Trophoblast cell (in vitro differentiated cells and primary cell): ENCODE results near the gene SENP3.

Source experiments
- DNase-seq, 2 donors: peaks; one replicate each; pipeline ENCODE4 v3.0.0-alpha.2; 2016
- H2AFZ ChIP-seq: 2 replicates; pipeline ENCODE4 v1.6.1; 2013; ENCODE audit warnings: low read length, moderate library complexity, mild to moderate bottlenecking; ENCODE audit not compliant: insufficient read depth, poor library complexity
- H2AK5ac ChIP-seq: 2 replicates; pipeline ENCODE4 v1.6.1; 2013; ENCODE audit warnings: mild to moderate bottlenecking, low read length
- H2BK120ac ChIP-seq: 2 replicates; pipeline ENCODE4 v1.6.1; 2013; ENCODE audit warnings: low read length, mild to moderate bottlenecking, moderate library complexity; ENCODE audit not compliant: insufficient read depth, poor library complexity
- H2BK12ac ChIP-seq: 2 replicates; pipeline ENCODE4 v1.6.1; 2013; ENCODE audit warnings: mild to moderate bottlenecking, low read length, moderate library complexity
- H2BK5ac ChIP-seq: 2 replicates; pipeline ENCODE4 v1.6.1; 2013; ENCODE audit warnings: low read length, low read depth, moderate library complexity, mild to moderate bottlenecking; ENCODE audit not compliant: poor library complexity
- H3K14ac ChIP-seq: 2 replicates; pipeline ENCODE4 v1.6.1; 2013; ENCODE audit warnings: mild to moderate bottlenecking, low read length
- H3K18ac ChIP-seq: 2 replicates; pipeline ENCODE4 v1.6.1; 2013; ENCODE audit warnings: mild to moderate bottlenecking, low read length
- H3K23ac ChIP-seq: 2 replicates; pipeline ENCODE4 v1.6.1; 2013; ENCODE audit warnings: low read length
- H3K27ac ChIP-seq: 2 replicates; pipeline ENCODE4 v1.5.1; 2013; ENCODE audit warnings: low read depth, mild to moderate bottlenecking, inconsistent platforms, low read length, moderate library complexity
- H3K27me3 ChIP-seq: 2 replicates; pipeline ENCODE4 v1.6.1; 2013; ENCODE audit warnings: inconsistent platforms, mild to moderate bottlenecking, low read length, moderate library complexity; ENCODE audit not compliant: insufficient read depth
- H3K36me3 ChIP-seq, 2 experiments: 1 replicate in 1 of 2; 2 replicates in 1 of 2; pipeline ENCODE4 v1.6.1; 2013; ENCODE audit warnings: low read length in 2 of 2, mild to moderate bottlenecking in 2 of 2, moderate library complexity in 1 of 2; ENCODE audit not compliant: insufficient read depth in 2 of 2, control insufficient read depth in 1 of 2
- H3K4ac ChIP-seq: 2 replicates; pipeline ENCODE4 v1.6.1; 2013; ENCODE audit warnings: low read depth, mild to moderate bottlenecking, low read length, moderate library complexity
- H3K4me1 ChIP-seq, 2 experiments: 1 replicate in 1 of 2; 2 replicates in 1 of 2; pipeline ENCODE4 v1.6.1; 2013; ENCODE audit warnings: low read length in 2 of 2, mild to moderate bottlenecking in 2 of 2, moderate library complexity in 1 of 2; ENCODE audit not compliant: insufficient read depth in 2 of 2, control insufficient read depth in 1 of 2
- H3K4me2 ChIP-seq: 2 replicates; pipeline ENCODE4 v1.6.1; 2013; ENCODE audit warnings: inconsistent platforms, mild to moderate bottlenecking, low read length, moderate library complexity
- H3K4me3 ChIP-seq: 2 replicates; pipeline ENCODE4 v1.5.1; 2013; ENCODE audit warnings: mild to moderate bottlenecking, low read depth, low read length, inconsistent platforms
- H3K79me1 ChIP-seq: one replicate; pipeline ENCODE4 v1.6.1; 2013; ENCODE audit warnings: low read length
- H3K79me2 ChIP-seq: 2 replicates; pipeline ENCODE4 v1.6.1; 2013; ENCODE audit warnings: low read length, mild to moderate bottlenecking; ENCODE audit not compliant: control insufficient read depth, insufficient read depth, poor library complexity
- H3K9ac ChIP-seq: 2 replicates; pipeline ENCODE4 v1.6.1; 2013; ENCODE audit warnings: mild to moderate bottlenecking, low read length
- H3K9me3 ChIP-seq: 2 replicates; pipeline ENCODE4 v1.6.1; 2013; ENCODE audit warnings: low read depth, mild to moderate bottlenecking, control low read depth, inconsistent platforms, low read length; ENCODE audit not compliant: insufficient read depth
- H4K12ac ChIP-seq: 2 replicates; pipeline ENCODE4 v1.6.1; 2013; ENCODE audit warnings: low read depth, mild to moderate bottlenecking, low read length, moderate library complexity
- H4K8ac ChIP-seq: 2 replicates; pipeline ENCODE4 v1.6.1; 2013; ENCODE audit warnings: low read depth, mild to moderate bottlenecking, low read length, moderate library complexity
- H4K91ac ChIP-seq: one replicate; pipeline ENCODE4 v1.6.1; 2013; ENCODE audit warnings: low read depth, mild to moderate bottlenecking, low read length, moderate library complexity
- WGBS: extraction: QIAGEN DNeasy Blood & Tissue Kit; methylation state at CpG from one replicate; pipeline ENCODE4 v1.1.7; 2013; ENCODE audit warnings: missing lambda C conversion rate; ENCODE audit not compliant: insufficient read length, insufficient coverage; ENCODE audit errors: extremely low coverage; 5-methylcytosine and 5-hydroxymethylcytosine counted together

Gene SENP3

DNA sequence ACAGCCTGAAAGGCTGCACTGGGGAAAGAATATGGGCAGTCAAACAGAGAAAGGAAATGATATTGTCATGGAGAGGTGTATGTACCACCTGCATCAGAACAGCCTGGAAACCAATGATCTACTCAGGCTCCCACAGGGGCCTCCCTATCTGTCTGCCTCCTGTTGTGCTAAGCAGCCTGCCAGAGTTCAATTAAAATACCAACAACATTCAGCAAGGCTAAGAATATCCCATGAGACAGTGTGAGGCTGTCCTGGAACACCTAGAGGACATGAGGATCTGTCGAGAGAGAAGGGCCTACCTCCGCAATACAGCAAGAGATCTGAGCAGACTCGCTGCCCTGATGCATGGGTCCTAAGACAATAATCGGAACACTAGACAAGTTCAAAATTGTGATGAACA lies 44.6 kb downstream of the SENP3 start:
- H3K27ac ChIP-seq: no peak overlapping the region
- no peaks in the 10 kb centered on the region for H3K9me3 ChIP-seq
- no peaks in the 10 kb centered on the region for H3K4me1 ChIP-seq
- H3K4me3 ChIP-seq: no peak overlapping the region
- no peak overlapping the region for H2AK5ac ChIP-seq
- no peaks in the 10 kb centered on the region for H3K79me1 ChIP-seq
- no peak overlapping the region for H3K4me2 ChIP-seq
- no peak overlapping the region for H2BK5ac ChIP-seq
- no peak overlapping the region for H3K18ac ChIP-seq
- no peak overlapping the region for H4K8ac ChIP-seq
- H3K14ac ChIP-seq: no peak overlapping the region
- H3K23ac ChIP-seq: no peak overlapping the region
- H2AFZ ChIP-seq: no peak overlapping the region
- no peak overlapping the region for H2BK12ac ChIP-seq
- H3K36me3 ChIP-seq: peaks cover 35 to 42% of the 10 kb centered on the region in 2 experiments
- H3K79me2 ChIP-seq: no peaks in the 10 kb centered on the region
- H4K12ac ChIP-seq: no peak overlapping the region
- no peaks in the 10 kb centered on the region for H3K27me3 ChIP-seq
- DNase-seq: no peak
- no peak overlapping the region for H3K4ac ChIP-seq
- no peak overlapping the region for H2BK120ac ChIP-seq
- no CpG with 5 or more reads among the region's 4 CpGs for WGBS
- no peak overlapping the region for H3K9ac ChIP-seq
- H4K91ac ChIP-seq: no peak overlapping the region

DNA sequence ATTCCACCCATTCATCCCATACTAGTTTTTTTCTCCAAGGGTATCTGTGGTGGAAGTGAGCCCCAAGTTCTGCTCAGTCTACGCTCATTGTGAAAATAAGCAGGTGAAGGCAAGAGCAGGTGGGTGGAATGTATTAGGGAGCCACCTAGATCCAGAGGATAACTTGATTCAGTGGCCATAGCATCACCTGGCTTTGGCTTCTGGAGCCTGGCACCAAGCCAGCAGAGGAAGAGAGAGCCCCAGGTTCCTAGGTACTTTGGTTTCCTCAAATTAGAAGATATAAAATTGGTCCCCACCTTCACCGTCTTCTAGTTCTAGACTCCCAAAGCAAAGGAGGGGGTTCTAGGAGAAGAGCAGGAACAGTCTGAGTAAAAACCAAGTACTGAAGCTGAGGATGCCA lies 48.9 kb downstream of the SENP3 start:
- Histone ChIP-seq H4K8ac (no peak overlapping the region), H4K12ac (no peak overlapping the region), H3K9ac (no peak overlapping the region), H3K4ac (no peak overlapping the region), H3K23ac (no peak overlapping the region), H2AFZ (no peak overlapping the region), H3K18ac (no peak overlapping the region), H3K14ac (no peak overlapping the region), H2AK5ac (no peak overlapping the region), H4K91ac (no peak overlapping the region), H2BK5ac (no peak overlapping the region), H3K4me2 (no peak overlapping the region), H3K9me3 (no peaks in the 10 kb centered on the region), H3K79me1 (peaks cover 7% of the 10 kb centered on the region), H3K27me3 (no peaks in the 10 kb centered on the region), H3K79me2 (peaks cover 6% of the 10 kb centered on the region), H2BK120ac (no peak overlapping the region), H2BK12ac (no peak overlapping the region), H3K36me3 (peaks cover 5 to 8% of the 10 kb centered on the region in 2 experiments), H3K4me3 (no peak overlapping the region), H3K27ac (no peak overlapping the region), H3K4me1 (peaks cover 8 to 9% of the 10 kb centered on the region in 2 experiments)
- WGBS: no CpG with 5 or more reads among the region's 2 CpGs
- no peak for DNase-seq

DNA sequence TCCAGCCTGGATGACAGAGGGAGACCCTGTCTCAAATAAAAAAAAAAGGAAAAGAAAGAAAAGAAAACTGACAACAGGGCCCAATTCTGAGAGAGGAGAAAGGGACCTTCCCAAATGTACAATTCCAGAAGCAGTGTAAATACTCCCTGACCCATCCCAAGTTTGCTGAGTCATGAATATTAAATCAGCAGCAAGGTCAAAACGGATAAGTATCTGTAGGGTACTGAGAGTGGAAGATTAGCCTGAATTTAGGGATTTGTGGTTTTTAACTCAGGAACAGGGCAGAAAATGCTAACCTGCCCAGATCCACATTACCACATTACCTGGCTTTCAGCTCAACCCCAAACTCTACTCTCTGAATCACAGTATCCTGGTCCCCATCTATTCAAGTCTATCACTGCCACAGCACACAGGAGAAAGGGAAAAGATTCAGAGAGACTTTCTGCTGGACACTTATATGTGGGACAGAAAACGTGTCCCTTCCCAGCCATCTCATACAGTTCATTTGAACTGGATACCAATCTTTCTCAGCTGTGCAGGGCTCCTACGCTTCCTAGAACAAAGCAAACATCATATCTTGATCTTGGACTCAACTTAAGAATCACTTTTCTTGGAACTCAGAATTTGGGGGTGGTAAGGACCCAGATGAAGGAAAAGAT lies 50.0 kb downstream of the SENP3 start:
- Histone ChIP-seq H3K36me3 (peaks cover 3% of the 10 kb centered on the region in 2 experiments), H3K4me1 (peaks cover 8 to 9% of the 10 kb centered on the region in 2 experiments), H3K79me2 (peaks cover 6% of the 10 kb centered on the region), H3K14ac (no peak overlapping the region), H3K9ac (no peak overlapping the region), H2AFZ (no peak overlapping the region), H4K8ac (no peak overlapping the region), H2BK12ac (no peak overlapping the region), H3K9me3 (no peaks in the 10 kb centered on the region), H3K4me2 (no peak overlapping the region), H3K27ac (no peak overlapping the region), H3K79me1 (peaks cover 7% of the 10 kb centered on the region), H3K4ac (peak overlapping the region; percentile 42), H2BK5ac (no peak overlapping the region), H2AK5ac (no peak overlapping the region), H3K18ac (peak overlapping the region; percentile 51), H2BK120ac (no peak overlapping the region), H3K4me3 (no peak overlapping the region), H4K12ac (no peak overlapping the region), H4K91ac (no peak overlapping the region), H3K27me3 (no peaks in the 10 kb centered on the region), H3K23ac (no peak overlapping the region)
- no CpG with 5 or more reads among the region's 3 CpGs for WGBS
- DNase-seq: no peak

DNA sequence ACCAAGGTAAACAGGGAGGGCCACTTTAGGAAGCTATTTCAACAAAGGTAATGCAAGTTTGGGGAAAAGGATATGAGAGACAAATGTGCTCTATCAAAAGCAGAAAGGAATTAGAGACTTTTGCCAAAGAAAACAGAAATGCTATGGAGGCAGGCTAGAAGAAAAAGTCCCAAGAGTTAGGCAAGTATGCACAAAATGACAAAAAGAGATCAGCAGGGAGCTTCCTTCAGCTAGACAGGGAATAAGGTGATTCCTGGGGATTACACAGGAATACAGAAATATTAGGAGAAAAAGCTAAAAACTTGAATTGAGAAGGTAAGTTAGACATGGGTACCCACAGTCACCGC lies 50.5 kb downstream of the SENP3 start:
- Histone ChIP-seq H2BK120ac (no peak overlapping the region), H3K9me3 (no peaks in the 10 kb centered on the region), H2AK5ac (no peak overlapping the region), H3K18ac (no peak overlapping the region), H3K9ac (no peak overlapping the region), H3K4me1 (peaks cover 8 to 9% of the 10 kb centered on the region in 2 experiments), H2BK12ac (no peak overlapping the region), H3K36me3 (peaks cover 3% of the 10 kb centered on the region in 2 experiments), H3K14ac (no peak overlapping the region), H3K79me1 (peaks cover 7% of the 10 kb centered on the region), H3K79me2 (peaks cover 6% of the 10 kb centered on the region), H2BK5ac (no peak overlapping the region), H4K12ac (no peak overlapping the region), H3K23ac (no peak overlapping the region), H3K27ac (no peak overlapping the region), H2AFZ (no peak overlapping the region), H3K27me3 (no peaks in the 10 kb centered on the region), H4K8ac (no peak overlapping the region), H3K4me2 (peak overlapping the region; percentile 10), H3K4ac (no peak overlapping the region), H3K4me3 (no peak overlapping the region), H4K91ac (no peak overlapping the region)
- no peak for DNase-seq
- no CpG with 5 or more reads among the region's 1 CpG for WGBS
